GM12892 (cell line): Measurements from ENCODE around the gene SPRN.

ENCODE experiments used
- POLR2A ChIP-seq: IDR thresholded peaks from 2 replicates; pipeline ENCODE4 v1.6.1; 2011; ENCODE audit warnings: low read depth, low read length, control low read depth
- TAF1 ChIP-seq: IDR thresholded peaks from 2 replicates; pipeline ENCODE4 v1.6.1; 2011; ENCODE audit warnings: low read depth, mild to moderate bottlenecking, control low read depth, low read length, borderline replicate concordance

DNA sequence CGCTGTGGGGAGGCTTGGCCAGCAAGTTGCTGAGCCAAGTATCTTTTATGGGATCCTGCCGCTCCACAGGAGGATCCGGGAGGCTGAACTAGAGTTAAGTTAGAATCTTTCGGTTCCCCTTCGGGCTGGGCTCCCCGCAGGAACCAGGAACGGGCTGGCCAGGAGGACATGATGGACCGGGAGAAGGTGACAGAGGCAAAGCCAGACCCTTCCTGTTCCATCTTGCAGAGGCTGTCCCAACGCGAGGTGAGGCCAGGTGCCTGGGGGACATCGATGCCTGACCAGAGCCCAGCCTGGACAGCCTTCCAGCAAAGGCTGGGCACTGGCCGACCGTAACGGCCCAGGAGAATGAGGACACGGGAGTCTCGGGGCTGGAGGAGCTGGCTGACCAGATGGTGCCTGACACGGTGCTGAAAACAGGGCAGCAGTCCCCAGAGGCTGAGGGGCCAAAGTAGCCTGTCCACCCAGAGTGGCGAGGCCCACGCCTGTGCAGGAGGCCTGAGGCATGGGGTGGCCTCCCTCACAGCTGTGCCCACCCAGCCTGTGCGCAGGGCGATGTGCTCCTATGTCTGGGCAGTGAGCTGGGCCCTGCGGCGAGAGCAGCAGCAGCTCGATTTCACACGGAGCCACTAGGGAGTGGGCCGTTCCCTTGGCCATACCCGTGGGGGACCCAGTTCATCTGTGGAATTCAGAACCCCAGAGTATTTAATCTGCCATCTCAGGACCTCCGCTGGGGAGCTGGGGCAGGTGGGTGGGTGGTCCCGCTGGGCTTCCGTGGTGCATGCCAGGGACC lies 47.2 kb downstream of the SPRN start:
- TF ChIP-seq POLR2A (no peak), TAF1 (no peak)
